Stimulated activated CD8-positive, alpha-beta memory T cell treated with anti-CD3 and anti-CD28 coated beads, Interleukin-12 subunit alpha, Interleukin-12 subunit beta, amount 100 ng/mL, for 1 hour (primary cell): Measurements from ENCODE around the gene FARS2.

Source experiments
- DNase-seq: peaks from one replicate; pipeline ENCODE4 v3.0.0-alpha.2; 2020; ENCODE audit warnings: low read depth

The FARS2 gene

DNA sequence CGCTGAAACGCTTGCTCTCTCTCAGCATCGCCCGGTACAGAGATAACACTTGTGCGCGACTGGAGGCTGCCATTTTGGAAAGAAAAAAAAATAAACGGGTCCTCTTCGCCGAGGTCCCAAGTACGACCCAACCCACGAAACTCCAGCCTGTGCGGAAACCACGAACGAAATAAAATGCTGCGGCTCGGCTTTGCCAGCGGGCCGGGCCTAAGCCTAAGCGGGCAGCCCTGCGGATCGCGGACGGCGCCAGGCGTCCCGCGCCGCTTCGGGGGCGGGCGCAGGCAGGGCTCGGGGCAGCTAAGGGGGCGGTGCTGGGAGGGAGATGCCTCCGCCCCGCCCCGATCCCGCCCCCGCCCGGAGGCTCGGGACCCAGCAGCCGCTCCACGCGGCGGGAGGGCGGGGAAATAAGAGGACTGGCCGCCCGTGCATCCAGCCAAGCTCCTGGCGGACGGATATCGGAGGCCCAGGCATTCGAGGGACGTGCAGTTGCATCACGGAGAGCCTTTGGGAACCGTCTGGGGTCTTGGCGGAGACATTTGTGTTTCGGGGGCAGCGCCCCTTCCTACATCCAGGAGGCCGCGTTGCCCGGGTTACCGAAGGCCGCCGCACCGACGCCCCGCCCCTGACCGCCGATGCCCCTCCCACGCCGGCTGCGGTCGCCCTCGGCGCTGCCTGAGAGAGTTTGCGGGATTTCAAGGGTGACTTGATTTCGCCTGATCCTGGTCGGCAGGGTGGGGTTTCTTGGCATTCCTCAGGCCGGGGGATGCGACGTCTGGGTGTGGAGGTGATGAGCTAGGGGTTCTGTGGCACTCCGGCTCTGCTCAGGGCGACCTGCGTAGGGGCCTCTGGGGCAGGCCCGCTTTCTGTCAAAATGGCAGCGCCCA is at the start of gene FARS2, which contains the start of gene LYRM4:
Gene FARS2 (plus strand): TSS at position 853 of the 884 bp plus-strand sequence.
Gene LYRM4 (minus strand): TSS at position 290 of the 884 bp plus-strand sequence. CDS start 217 bp downstream, at position 73.
- peak; percentile 83 for DNase-seq

DNA sequence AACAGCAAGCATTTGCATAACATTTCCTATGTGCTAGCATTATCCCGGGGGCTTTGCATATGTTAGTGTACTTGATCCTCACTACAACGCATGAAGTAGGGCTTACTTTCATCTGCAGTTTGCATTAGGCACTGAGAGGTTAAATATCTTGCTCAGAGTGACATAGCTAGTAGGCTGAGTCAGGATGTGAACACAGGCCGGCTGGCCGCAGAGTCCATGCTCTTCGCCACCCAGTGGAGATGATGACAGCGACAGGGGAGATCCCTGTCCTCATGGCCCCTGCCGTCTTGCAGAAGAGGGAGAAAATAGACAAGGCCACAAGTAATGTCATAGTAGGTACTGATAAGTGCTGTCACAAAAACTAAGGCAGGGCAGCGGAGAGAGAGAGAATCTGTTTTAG is 47.5 kb upstream of the FARS2 start:
- DNase-seq = no peak

DNA sequence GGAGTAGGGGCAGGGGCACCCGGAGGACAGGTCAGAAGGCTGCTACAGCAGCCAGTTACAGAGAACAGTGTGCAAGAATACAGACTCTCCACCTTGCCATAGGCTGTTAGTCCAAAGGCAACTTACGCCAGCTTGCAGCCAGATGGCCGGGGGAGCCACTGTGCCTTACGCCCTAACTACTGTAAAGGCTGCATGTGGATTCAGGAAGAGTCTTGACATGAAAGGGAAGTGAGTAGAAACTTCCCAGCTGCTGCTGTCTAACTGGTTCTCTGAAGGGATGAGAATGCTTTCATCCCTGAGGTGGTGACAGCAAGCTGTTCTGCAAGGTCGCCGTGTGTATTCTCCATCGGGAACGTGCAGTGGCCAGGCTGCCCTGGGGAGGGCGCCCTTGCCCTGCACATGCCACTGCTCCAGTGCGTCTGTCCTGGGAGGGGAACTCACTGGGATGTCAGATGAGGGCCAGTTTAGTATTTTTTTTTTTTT is 46.7 kb upstream of the FARS2 start:
- DNase-seq = no peak

DNA sequence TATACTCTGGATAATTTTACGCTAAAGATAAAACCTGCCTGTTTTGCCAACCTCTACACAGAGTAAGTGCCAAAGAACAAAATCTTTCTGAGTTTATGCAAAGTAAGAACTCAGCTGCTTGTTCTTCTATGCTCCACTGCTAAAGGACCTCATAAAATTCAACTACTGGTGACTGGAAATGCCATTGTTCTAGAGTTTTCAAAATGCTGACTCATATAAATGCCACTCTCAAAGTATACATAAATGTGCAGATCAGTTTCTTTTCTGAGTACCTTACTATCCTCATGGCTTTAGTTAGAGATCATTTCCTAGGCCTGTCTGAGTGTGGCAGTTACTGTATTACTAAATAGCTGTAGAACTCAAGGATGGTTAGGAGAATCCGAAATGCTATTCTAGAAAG is 46.2 kb upstream of the FARS2 start:
- no peak for DNase-seq

DNA sequence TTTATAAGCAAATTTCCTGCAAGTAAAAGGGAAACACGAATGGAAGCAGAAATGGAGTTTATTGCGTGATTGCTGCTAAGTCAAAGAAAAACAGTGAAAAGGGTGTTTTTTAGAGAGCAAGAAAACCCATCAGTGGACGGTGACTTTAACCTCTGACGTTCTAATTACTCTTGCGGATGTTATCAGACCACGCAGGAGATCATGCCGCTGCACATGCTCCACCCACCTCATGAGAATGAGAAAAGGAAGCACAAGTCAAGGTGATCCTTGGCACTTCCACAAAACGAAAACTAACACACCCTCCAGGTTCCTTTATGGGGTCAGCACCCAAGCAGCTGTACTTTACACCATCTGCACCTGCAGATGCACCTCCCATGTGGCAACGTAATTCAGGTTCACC is 45.5 kb upstream of the FARS2 start:
- no peak for DNase-seq

DNA sequence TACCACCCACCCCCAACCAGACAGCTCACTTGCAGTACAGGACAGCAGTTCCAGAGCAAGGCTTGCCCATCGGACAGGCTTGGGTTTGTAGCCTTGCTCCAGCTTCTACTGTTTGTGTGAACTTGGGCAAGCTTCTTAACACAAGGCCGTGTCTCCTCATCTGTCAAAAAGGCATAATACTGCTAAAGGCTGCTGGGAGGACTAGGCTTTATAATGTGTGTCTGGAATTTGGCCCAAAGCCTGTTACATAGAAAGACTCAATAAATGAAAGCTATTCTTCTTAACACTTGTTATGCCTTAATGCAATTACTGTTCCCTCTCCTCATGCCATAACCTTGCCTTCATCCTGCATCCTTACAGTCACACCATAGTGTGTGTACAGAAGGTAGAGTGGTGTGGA is 44.0 kb upstream of the FARS2 start:
- no peak for DNase-seq

DNA sequence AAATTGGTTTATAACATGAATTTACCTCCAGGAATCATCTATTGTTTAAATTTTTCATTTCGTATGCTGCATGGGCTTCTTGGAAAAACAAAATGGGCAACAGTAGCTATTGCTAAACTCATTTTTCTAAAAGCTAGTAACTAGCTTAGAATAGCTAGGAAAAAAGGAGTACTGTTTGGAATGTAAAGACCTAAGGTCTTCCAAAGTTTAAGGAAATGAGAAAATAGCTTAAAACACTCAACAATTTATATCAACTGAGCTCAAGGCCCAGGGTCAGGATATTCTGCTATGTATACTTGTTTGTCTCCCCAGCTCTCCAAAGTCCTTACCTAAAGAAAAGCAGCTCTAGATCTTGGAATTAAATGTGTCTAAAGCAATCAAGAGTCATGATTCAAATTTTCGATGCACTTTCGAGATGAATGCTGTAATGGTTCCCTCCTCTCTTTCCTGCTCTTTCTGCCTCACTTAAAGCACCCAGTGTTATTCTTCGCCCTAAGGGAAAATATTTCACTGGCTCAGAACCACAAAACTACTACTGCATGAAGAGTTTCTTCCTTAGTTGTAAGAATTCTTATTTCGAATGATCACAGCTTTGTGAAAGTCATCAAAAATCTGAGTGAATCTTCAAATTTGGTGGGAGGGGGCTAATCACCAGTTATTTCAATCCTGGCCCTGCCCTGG is 42.2 kb upstream of the FARS2 start:
- no peak for DNase-seq

DNA sequence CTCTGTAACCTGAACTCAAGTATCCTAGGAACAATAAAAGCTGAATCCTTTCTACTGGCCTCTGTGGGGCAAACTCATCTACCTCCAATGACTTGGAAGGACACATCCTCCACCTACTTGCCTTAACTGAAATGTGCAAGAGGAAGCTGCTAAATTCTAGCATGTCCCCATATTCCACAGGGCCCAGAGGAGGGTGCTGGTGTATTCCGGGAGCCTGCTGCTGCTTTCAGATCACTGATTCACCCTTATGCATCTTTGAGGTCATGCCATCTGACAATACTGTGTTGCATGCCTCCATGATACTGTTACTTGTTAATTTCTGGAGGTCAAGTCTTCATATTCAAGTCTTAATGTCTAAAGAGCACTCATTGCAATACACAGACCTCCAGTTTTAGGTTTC is 40.9 kb upstream of the FARS2 start:
- DNase-seq = no peak

DNA sequence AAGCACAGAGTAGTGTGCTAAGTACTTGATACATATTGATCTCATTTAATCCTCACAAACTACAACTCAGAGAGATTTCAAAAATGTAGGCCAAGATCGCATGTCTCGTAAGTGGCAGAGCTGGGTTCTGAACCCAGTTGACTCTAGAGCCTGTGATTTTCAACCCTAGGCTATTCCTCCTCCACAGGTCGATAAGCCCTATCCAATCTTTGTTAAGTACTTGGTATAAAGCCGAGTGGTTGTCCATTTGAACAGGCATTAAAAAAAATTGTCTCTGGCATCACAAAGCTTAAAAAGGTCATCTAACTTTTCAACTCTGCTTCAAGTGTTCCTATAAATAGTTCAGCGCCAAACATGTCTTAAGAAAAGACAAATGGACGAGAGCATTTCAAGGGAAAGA is 38.0 kb upstream of the FARS2 start:
- DNase-seq = no peak

DNA sequence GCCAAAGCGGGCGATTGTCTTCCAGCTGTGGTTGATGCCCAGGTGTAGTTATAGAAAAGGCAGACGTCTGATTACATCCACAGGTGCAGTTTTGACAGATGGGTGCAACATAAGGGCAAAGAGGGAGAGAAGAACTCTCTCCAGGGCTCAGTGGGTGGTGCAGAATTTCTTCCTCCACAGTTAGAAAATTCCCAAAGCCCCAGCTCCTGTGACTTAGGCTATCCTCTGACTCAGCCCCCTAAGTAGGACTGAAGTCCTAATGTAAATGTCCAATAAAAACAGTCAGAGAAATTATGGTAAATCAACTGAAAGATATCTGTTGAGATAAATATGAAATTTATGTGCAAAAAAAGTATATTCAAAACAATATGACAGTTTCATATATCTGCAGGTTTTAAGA is 32.0 kb upstream of the FARS2 start:
- DNase-seq = no peak

DNA sequence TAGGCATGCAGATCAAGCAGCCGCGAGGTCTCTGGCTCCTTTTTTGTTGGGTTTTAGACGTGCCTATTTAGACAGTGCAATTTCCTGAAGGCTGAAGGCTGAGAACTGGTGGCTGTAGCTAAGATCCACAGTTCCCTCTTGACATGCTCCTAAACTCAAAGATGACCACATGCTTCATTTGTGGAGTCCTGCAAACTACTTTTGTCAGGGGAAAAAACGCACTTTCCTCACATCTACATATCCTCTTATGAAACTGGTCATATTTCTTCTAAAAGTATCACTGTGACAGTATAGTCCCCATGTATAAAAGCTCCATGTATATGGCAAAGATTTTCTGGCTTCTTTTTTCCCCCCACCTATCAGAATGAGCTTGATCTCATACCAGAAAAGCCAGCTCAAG is 31.2 kb upstream of the FARS2 start:
- DNase-seq = no peak

DNA sequence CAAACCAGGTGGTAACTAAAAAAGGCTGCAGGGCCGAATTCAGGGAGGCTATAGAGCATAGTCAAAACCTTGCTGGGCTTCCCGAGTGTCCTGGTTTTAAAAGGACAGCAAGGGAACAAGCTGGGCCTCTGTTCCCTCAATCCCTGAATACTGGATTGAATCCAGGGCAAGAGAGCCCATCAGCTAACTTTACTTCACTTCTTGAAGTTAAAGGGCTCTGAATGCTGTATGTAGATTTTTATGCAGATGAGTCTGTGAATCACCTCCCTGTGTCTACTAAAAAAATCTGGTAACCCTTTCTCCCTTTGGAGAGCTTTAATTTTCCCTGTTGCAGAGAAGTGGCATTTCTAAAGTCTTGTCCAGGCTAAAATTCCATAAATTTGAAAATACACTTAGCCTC is 30.0 kb upstream of the FARS2 start:
- DNase-seq = no peak

DNA sequence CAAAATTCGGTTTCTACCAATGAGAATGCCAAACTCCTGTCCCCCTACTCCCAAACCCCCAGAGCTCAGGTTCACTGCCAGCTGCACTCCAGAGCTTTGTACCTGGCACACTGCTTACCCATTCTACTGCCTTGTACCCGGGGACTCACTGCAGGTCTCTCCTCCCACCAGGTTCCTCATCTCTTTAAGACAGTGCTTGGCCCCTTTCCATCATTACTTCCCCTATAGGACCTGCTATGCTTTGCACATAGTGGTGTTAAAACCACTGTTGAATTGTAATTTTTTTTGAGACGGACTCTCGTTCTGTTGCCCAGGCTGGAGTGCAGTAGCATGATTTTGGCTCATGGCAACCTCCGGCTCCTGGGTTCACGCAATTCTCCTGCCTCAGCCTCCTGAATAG is 26.4 kb upstream of the FARS2 start:
- no peak for DNase-seq

DNA sequence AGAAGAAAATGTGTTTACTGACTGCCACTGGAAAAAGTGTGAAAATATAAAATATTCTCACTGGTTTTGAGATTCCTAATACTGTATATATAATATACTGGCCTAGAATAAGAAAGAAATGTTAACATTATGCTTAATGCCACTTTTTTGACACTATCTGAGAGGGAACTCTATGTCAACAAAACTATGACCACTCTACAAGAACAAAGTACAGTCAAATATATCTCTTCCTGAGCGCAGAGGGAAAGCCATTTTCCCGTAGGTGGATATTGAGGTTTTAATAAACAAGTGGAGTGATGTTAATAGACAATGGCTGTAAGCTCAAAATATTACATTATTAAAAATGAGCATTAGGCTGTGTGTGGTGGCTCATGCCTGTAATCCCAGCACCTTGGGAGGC is 25.5 kb upstream of the FARS2 start:
- DNase-seq = no peak

DNA sequence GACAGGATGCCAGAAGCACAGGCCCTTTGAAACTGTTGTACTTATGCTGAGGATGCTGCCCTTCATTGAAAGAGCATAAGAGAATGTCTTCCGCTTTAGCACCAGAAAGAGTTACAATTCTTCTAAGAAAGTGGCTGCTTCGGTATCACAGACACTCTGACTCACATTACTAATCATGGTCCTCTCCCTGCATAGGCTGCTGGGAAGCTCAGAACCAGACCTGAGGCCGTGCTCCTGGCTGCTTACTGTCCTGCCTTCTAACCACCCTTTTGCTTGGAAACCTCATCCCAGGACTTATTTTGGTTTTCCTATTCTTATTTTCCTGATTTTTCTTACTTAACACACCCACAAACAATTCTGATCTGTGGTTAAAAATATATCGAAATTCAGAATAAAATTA is 23.5 kb upstream of the FARS2 start:
- DNase-seq = no peak

DNA sequence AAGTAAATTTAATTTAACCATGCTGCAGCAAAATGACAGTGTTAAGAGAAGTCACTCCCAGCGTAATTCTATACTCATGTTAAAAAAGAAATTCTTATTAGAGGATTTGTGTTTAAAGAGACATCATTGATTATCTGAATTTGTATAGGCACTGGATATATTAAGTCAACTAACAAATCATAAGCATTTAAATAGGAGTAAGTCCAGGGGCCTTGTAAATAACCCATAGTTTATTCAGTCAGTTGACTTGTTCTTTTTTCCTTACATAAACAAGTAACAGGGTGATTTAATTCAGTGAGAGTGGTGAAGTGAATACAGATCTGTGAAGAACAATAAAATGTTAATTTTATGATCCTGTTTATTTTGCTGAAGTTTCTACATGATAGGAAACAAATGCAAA is 23.0 kb upstream of the FARS2 start:
- no peak for DNase-seq

DNA sequence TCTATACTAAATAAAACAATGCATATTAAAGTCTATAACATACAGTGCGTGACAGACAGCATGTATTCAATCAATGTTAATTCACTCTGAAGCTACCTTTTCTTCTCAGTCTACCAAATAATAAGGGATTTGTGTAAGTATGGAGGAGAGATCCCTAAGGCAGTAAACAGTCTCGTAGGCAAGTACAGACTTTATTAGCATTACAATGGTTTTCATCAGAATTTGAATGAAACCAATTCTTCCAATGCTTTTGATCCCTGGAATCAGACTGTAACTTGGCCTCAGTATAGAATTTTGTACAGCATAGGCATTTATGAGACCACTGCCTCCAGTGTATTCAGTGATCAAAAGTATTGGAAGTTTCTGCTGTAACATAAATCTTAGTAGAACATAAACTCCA is 20.1 kb upstream of the FARS2 start:
- no peak for DNase-seq

DNA sequence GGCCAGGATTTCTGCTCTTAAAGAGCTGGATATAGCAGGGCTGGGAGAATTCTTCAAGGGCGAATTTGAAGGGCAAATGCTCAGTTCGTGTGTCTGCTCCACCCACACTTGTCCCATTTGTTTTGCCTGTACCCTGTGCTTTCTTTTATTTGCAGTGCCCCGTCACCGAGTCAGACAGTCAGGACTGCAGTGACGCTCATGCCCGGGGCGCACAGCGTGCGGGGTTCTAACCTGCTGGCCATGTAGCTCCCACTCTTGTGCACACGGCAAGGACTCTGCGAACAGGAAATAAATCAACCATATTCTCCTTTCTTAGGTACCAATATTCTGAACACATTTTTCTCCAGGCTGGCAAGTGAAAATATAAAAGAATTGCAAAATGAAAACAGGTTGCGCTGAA is 18.2 kb upstream of the FARS2 start:
- DNase-seq = no peak

DNA sequence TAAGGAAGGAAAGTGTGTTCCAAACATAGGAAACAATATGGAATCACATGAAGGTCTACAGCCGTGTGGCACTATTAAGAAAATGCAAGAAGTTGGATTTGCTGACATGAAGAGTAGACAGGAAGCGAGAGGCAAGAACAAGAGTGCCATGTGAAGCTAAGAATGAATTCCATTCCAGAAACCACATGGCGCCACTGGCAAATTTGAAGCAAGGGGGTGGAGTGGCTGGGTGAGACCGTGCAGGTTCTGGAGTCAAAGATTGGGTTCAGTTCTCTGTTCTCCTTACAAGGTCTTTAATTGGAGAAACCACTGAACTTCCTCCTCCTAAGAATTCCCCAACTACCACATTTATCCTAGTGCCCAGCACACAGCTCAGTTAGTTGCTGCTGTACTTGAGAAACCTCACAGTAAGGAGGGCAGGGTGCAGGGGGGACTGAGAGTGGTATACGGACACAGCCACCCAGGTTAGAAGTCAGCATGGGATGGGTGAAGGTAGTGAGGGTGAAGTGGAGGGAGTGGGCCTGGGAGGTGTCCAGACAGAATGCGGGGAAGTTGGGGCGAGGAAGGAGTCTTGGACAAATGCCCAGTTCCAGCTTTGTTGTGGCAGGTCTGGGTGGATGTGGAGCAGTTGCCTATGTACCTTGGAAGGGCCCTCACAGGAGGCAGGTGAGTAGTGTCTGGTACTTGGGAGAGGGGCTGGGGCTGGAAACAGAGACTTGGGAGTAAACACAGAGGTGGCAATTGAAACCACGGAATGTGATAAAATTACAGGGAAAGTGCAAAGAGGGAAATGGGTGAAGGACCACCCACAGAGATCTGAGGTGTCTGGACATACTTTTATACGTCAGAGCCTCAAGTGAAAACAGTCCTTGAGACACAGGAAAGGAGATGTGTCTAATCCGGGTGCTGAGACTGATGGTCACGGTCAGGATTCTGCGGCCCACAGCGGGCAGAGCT is 14.9 kb upstream of the FARS2 start:
- DNase-seq = no peak

DNA sequence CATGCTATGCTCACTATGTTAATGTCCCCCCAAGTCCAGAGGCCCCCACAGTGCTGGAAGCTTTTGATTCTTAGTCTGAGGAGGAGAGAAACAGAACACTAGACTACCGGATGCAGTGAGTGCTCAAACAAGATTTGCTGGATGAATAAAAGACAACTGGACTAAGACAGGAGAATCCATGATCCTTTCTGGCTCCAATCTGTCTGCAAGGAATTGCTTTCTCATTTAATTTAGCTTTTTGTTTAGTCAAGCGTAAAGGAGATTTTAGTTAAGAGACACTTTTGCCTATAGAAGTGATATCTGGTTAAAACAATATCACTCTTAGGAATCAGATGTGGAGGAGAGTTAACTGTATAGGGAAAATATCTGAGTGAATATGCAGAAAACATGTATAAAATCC is 14.1 kb upstream of the FARS2 start:
- no peak for DNase-seq

DNA sequence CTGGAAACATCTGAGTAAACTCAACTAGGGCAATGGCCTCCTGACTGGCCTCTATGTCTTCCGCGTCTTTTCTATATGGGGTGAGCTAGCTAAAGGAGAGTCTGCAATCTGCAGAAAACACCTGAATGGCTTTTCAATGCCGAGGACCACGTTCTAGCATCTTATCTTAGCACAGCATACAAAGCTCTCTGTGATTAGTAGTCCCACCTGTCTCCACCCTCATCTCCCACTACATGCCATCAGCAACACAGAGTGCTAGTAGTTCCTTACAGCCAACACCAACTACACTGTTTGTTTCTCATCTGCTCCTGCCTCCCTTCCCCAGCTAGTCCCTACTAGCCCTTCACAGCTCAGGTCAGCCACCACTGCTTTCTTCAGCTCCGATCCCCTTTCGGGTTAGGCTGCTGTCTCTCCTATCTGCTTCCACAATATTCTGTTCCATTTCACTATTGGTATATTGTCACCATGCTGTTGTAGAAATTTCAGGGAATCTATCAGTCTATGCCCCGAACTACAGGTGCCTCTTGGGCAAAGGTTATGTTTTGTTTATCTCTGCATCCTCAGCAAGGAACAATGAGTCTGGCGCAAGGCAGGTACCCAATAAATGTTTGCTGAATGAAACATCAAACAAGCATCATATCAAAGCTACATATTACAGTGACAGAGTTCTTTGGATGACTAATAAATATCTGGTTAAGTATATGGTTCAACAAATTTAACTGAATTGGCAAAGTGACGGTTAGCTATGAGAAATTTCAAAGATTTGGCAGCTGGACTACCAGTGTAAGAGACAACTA is 12.8 kb upstream of the FARS2 start:
- DNase-seq = no peak
